ENCODE results near the gene LSR.

LSR gene

DNA sequence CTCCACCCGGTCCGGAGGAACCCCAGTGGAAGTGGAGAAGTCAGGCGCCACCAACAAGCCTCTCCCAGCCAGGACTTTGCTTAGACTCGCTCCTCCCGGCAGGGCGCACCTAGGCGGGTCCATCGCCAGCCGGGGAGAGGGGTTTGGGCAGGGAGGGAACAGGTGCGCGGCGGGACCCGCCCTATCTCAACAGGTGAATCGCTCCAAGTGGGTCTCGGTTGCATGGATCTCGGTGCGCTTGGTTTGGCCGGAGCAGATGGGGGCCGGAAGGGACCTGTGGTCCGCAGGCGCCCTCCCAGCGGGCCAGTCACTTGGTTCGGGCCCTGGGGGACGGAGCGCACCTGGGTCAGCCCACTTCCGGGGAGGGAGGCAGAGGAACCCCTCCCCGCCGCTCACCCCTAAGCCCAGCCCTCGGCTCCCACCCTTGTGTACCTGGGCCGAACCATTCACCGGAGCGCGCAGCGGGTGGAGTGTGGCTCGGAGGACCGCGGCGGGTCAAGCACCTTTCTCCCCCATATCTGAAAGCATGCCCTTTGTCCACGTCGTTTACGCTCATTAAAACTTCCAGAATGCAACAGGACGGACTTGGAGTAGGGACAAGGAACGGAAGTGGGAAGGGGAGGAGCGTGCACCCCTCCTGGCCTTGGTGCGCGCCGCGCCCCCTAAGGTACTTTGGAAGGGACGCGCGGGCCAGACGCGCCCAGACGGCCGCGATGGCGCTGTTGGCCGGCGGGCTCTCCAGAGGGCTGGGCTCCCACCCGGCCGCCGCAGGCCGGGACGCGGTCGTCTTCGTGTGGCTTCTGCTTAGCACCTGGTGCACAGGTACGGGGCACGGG, at the start of gene LSR:
LSR (plus strand) TSS at position 693 of the 836 bp plus-strand sequence; CDS start at position 714, 21 bp downstream.
- DNase-seq (ENCODE audit: low read depth in 3 of 3): peak; percentile 46 to 61 (median 52)

DNA sequence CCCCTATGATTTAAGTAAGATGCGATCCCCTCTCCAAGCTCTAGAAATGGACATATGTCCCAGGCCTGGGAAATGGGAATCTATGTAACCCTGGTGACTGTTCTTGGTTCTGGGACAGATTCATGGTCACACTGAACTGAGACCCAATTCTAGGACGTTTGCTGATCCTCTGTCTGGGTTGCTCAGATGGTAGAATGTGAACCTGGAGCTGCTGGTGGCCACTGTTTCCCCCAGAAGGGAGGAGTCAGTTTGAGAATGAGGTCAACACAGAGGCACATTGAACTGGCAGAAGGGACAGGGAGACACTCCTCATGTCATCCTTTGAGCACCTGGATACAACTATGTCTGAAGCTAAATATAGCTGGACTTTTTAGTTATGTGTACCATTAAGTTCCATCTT, 49.3 kb upstream of the LSR start:
- DNase-seq (ENCODE audit: low read depth in 3 of 3): no peak

DNA sequence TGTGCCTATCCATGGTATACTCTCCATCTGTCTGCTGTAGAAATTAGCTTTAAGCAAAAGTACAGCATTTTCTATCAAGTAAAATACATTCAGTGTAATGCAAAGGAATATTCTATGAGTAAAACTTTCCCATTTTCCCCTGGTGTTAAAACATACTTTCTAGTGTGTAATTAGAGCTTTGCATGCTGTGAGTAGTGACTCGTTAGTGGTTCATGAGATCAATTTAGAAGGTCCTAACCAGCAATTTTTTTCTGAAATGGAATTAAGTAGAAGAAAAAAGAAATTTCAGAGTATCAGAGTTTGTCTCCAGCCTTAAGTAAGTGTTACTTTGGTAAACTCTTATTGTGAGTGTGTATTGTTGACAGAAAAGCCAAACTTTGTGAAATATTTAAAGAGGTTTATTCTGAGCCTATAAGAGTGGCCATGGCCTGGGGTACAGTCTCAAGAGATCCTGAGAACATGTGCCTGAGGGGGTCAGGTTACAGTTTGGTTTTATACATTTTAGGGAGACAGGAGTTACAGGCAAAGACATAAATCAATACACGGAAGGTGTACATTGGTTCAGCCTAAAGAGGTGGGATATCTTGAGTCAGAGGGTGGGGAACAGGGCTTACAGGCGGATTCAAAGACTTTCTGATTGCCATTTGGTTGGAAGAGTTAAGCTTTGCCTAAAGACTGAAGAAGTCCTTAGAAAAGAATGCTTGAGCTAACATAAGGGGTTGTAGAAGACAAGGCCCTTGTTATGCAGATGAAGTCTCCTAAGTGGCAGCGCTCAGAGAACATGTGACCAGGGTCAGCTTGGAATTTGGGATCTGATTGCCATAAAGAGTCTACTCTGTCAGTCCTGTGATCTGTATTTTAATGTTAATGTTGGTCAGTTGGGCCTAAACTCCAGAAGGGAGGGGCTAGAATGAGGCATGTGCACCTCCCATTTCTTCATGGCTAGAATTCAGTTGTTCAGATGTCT, 45.8 kb upstream of the LSR start:
- no peak for DNase-seq (ENCODE audit: low read depth in 3 of 3)

- no peak for DNase-seq (ENCODE audit: low read depth in 3 of 3)
These were observed 43.7 kb upstream of the LSR start for GRCh38 chr19:35204799-35205732.

DNA sequence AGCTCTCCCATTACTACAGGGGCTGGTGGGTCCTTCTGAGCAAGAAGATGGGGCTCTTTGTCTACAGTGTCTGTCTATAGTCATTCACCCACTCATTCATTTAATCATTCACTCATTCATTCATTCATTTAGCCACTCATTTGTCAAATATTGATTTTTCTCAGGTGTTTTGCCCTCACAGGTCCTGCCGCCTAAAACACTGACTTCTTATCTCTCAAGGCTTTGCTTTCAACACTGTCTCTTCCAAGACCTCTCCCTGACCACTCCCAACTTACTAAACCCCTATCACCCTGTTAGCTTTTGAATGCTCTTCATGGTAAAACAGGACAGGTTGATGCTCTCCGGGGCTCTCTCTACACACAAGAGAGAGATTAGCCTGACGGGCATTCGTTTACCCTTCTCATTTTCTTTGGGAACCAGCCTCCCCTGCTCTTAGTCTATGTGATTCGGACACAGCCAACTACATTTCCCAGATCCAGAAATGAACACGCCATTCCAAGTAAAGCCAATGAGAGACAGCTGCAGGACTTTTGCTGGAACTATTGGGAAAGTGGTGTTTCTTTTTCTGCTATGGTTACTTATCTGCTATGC, 43.0 kb upstream of the LSR start:
- DNase-seq (ENCODE audit: low read depth in 3 of 3): no peak

GRCh38 chr19:35206379-35206778, 42.4 kb upstream of the LSR start:
- peak in 1 of 3 experiments; percentile 46 for DNase-seq (ENCODE audit: low read depth in 3 of 3)

DNA sequence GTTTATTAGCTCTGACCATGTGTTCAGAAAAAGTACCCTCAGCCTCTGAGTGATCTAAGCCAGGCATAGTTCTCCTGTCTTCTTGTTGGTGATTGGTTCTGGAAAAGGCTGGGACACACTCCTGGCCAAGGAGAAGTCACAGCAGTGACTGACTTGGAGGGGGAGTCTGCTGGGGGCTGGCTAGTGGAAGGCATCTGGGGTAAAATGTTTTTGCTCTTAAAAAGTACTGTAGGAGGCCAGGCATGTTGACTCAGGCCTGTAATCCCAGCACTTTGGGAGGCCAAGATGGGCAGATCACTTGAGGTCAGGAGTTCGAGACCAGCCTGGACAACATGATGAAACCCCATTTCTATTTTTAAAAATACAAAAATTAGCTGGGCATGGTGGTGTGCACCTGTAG, 41.9 kb upstream of the LSR start:
- DNase-seq (ENCODE audit: low read depth in 3 of 3): no peak

DNA sequence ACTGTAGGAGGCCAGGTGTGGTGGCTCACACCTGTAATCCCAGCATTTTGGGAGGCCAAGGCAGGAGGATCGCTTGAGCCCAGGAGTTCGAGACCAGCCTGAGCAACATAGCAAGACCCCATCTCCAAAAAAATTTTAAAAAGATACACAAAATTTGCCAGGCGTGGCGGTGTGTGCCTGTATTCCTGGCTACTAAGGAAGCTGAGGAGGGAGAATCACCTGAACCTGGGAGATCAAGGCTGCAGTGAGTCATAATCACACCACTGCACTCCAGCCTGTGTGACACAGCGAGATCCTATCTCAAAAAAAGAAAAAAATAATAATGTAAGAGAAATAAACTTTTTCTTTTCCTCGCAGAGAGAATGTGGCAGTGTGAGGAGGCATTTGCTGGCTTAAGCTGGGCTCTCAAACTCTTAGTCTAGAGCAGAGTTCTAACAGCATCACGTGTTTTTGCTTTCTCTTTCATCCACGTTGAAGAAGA, 41.4 kb upstream of the LSR start:
- DNase-seq (ENCODE audit: low read depth in 3 of 3): no peak

- DNase-seq (ENCODE audit: low read depth in 3 of 3): no peak
These were observed 40.7 kb upstream of the LSR start for GRCh38 chr19:35208121-35208520.

- no peak for DNase-seq (ENCODE audit: low read depth in 3 of 3)
These were observed 39.2 kb upstream of the LSR start for GRCh38 chr19:35209646-35210045.

DNA sequence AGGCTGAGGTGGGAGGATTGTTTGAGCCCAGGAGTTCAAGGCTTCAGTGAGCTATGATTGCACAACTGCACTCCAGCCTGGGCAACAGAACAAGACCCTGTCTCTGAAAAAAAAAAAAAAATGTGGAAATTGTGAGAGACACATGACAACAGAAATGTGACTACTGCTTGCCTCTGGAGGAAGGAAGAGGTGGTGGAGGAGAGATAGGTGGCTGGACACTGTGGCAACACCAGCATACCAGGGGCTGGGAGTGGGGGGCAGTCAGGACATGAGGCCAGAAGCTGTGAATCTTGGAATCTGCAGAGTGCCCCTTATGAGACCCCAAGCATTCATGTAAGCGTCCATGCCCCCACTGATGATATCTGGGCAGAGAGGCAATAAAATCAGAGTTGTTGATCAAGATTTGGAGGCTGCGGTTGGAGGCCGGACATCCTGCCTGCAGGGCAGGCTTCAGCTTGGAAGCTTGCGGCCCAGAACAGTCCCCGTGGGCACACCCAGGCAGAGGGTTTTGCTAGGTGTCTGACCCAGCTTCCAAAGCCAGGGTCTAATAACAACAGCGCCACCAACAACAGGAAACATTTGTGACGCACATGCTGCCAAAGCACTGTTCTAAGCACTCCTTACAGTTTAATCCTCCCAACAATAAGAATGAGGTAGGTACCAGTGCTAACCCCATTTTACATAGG, 37.1 kb upstream of the LSR start:
- DNase-seq (ENCODE audit: low read depth in 3 of 3): peak in 1 of 3 experiments; percentile 52

DNA sequence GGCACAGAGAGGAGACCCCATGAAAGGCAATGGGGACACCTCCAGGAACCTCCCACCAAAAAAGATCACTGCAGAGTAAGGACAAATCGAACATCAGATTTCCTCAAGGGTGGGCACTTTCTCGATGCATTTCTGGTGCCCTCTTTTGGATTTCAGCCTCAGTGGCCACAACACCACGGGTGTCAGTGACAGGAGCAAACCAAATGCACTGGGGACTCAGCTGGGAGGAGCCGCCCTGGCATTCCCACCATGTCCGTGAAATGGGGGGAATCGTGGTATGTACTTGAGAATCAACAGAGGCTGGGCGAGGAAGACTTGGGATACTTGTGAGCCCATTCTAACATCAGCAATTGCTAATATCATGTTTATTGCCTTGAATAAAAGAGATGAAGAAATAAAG, 36.6 kb upstream of the LSR start:
- DNase-seq (ENCODE audit: low read depth in 3 of 3): no peak

DNA sequence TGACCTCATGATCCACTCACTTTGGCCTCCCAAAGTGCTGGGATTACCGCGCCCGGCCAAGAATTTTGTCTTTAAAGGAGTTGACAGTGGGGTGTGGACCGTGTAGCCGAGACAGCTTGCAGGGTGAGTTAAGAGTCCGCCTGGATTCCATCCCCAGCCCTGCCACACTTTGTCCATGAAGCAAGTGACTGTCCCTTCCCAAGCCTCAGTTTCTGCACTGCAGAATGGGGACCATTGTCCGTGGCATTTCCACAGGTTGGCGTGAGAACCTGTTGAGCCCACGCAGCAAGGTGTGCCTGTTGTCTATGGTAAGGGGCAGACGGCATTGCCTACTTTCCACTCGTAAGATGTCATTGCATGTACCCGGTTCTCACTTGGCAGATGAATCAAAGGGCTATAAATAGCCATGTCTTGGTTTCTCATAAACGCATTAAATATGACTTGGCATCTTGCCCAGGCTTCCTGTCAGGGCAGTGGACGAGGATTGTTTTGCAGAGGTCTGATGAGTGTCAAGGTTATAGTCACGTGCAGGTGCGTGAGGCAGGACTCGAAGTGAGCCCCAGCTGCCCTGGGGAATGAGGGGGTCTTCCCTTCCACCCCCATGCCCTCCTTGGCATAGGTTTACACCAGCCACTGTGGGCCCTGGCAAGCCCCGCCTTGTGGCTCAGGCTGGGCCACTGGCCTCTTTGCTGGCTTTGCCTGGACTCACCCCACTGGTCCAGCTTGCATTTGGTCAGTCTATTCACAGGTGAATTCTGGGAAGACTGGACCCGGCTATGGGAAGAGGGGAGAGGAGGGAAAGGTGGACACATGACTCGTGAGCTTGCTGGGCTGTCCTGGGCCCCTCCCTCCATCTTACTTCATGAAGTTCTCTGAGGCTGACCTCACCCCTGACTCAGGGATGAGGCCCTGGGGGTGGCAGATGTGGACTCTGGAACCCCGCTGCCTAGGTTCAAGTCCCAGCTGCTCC, 34.9 kb upstream of the LSR start:
- DNase-seq (ENCODE audit: low read depth in 3 of 3): peak; percentile 29 to 67 (median 41)

- DNase-seq (ENCODE audit: low read depth in 3 of 3): no peak
These were observed 33.9 kb upstream of the LSR start for GRCh38 chr19:35214766-35215422.

DNA sequence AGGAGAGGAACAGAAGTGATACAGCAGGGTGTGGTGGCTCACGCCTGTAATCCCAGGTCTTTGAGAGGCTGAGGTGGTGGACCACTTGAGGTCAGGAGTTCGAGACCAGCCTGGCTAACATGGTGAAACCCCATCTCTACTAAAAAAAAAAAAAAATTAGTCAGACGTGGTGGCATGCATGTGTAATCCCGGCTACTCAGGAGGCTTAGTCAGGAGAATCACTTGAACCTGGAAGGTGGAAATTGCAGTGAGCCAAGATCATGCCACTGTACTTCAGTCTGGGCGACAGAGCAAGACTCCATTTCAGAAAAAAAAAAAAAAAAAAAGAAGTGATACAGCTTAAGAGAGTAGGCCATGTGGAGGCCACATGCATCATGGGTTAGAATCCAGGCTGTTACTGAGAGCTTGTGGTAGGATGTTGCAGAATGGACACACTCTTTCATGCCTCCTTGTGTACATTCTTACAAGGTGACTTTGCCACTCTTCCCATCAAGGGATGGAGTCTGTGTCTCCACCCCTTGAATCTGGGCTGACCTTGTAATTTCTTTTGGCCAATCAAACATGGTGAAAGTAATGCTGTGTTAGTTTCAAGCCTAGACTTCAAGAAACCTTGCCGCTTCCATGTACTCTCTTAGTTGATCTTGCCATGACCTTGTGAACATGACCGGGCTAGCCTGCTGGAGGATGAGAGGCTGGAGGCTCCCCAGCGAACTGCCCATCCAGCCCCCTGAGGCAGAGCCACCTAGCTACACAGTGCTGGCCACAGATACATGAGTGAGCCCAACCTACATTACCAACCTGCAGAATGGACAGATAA, 32.6 kb upstream of the LSR start:
- DNase-seq (ENCODE audit: low read depth in 3 of 3): no peak

DNA sequence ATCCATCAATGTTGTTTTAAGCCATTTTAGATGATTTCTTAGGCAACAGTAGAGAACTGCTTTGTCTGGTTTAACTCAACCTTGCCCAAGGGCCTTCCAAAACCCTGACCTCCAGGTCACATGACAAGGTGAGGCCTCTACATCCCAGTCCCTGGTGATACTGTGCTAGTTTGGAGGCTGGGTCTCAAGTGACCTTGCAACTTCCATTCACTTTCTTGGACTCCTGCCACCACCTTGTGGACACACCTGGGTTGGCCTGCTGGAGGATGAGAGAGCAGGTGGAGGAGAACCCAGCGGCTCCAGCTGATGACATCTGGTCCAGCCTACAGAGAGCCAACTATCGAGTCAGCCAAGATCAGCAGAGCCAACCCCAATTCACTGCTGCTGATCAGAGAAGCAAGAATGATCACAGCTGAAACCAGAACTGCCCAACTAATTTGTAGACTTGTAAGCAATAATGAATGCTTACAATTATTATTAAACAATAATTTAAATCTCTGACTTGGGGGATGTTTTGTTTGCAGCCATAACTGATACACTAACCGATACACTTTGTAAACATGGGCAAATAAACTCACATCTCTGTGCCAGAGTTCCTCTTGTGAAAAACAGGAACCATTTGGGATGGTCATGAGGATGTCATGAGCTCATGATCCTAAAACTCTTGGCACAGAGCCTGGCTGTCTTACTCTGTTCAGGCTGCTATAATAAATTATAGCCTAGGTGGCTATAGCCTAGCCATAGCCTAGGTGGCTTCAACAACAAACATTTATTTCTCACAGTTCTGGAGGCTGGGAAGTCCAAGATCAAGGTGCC, 31.8 kb upstream of the LSR start:
- no peak for DNase-seq (ENCODE audit: low read depth in 3 of 3)

- no peak for DNase-seq (ENCODE audit: low read depth in 3 of 3)
These were observed 31.2 kb upstream of the LSR start for GRCh38 chr19:35217649-35217990.

Measured in stimulated activated CD4-positive, alpha-beta T cell treated with anti-CD3 and anti-CD28 coated beads, TNF-alpha, amount 100 ng/mL, for 4 hours (primary cell).